ENCODE data around the gene CGREF1. TPM values are rescaled to one million over a fixed set of nuclear protein-coding genes. Genes with fewer than 3 reads are reported as not detected.

The CGREF1 gene
- total and polyA plus RNA-seq, 2 donors (not counting 3 experiments of a cell fraction or from before 2014, with no cell fraction given): 2.9 to 5.8 TPM

- POLR2A ChIA-PET: interaction anchor here (0.7 kb wide), 1 partner anchor 56 kb away, joined by 4 read pairs; no protein-coding TSS in a partner anchor
- dilution Hi-C loops (cut with MboI; ENCODE audit: extremely low pct_ligation_motif_present, low sequenced_read_pairs): no loop called here
- H3K4me3 ChIP-seq (replicated peaks in 1 of 3; ENCODE audit: insufficient read depth in 1 of 3, low read depth in 1 of 3, low read length in 3 of 3): no peak overlapping the region
- H3K79me2 ChIP-seq (ENCODE audit: control insufficient read depth, insufficient read depth, low read length): peaks cover 34% of the 10 kb centered on the region
- no peak overlapping the region for H3K4me2 ChIP-seq (ENCODE audit: insufficient read depth, low read length)
- CTCF ChIA-PET: interaction anchor here (0.8 kb wide), 1 partner anchor 11 kb away, joined by 3 read pairs; no protein-coding TSS in a partner anchor
- H3K4me1 ChIP-seq (ENCODE audit: control insufficient read depth, extremely low read depth, insufficient read depth, low read length): peaks cover 33% of the 10 kb centered on the region
- H3K9me1 ChIP-seq (replicated peaks; ENCODE audit: control insufficient read depth, extremely low read depth, insufficient read depth, low read length): no peaks in the 10 kb centered on the region
- DNase-seq (ENCODE audit: low read depth, low spot score) (no peak), FAIRE-seq (no peak)
- peaks cover 13 to 28% of the 10 kb centered on the region in 2 experiments for H3K36me3 ChIP-seq (ENCODE audit: control insufficient read depth in 2 of 2, extremely low read depth in 1 of 2, insufficient read depth in 2 of 2, low read length in 2 of 2)
- H4K20me1 ChIP-seq (replicated peaks; ENCODE audit: control insufficient read depth, extremely low read depth, insufficient read depth, low read length): no peaks in the 10 kb centered on the region
- H3K27me3 ChIP-seq (ENCODE audit: control insufficient read depth in 2 of 2, insufficient read depth in 2 of 2, low read length in 2 of 2): no peaks in the 10 kb centered on the region
- H2AFZ ChIP-seq (ENCODE audit: low read depth, low read length): no peak overlapping the region
- no peaks in the 10 kb centered on the region for H3K9me3 ChIP-seq (replicated peaks; ENCODE audit: control insufficient read depth, insufficient read depth, low read length)
- intact Hi-C loops (cut with micrococcal nuclease): no loop called here
- H3K27ac ChIP-seq (ENCODE audit: insufficient read depth, low read depth, low read length): no peak overlapping the region
- TF ChIP-seq MAX (IDR thresholded peaks at IDR 0.05; ENCODE audit: insufficient read depth, insufficient read length) (no peak), JUN (IDR thresholded peaks at IDR 0.05; ENCODE audit: borderline replicate concordance, insufficient read depth, insufficient read length, low read depth) (no peak), MYC (IDR thresholded peaks at IDR 0.05; ENCODE audit: low read depth, low read length) (no peak), EZH2 (IDR thresholded peaks at IDR 0.05; ENCODE audit: borderline replicate concordance, low read depth, low read length, severe bottlenecking) (no peak), CTCF (IDR thresholded peaks at IDR 0.05; ENCODE audit: extremely low read depth in 1 of 2, insufficient read depth in 1 of 2, low read depth in 1 of 2, low read length in 2 of 2) (no peak), GATA2 (IDR thresholded peaks at IDR 0.05; ENCODE audit: insufficient read depth, insufficient read length, low read depth, low read length) (no peak), POLR2A (IDR thresholded peaks at IDR 0.05; ENCODE audit: low read depth, low read length) (no peak), POLR2AphosphoS5 (IDR thresholded peaks at IDR 0.05; ENCODE audit: insufficient read depth, low read depth, low read length) (no peak), FOS (IDR thresholded peaks at IDR 0.05; ENCODE audit: borderline replicate concordance, insufficient read depth, low read length) (no peak)
- no TSS peak for BruUV-seq (replicated peaks)
- H3K9ac ChIP-seq (replicated peaks; ENCODE audit: extremely low read depth, insufficient read depth, low read length): no peak overlapping the region
These were observed 51.5 kb downstream of the CGREF1 start for GRCh38 chr2:27067385-27067784.

All from endothelial cell of umbilical vein (primary cell).